ENCODE measurements around the gene CD276.

CD276 gene

GRCh38 chr15:73749971-73750370 is 65.8 kb downstream of the CD276 start:
- TF ChIP-seq ZFX (IDR thresholded peaks at IDR 0.05) (no peak), CTCF (conservative IDR thresholded peaks at IDR 0.05) (no peak)
- H3K27ac ChIP-seq, result no peak overlapping the region

- TF ChIP-seq CTCF (conservative IDR thresholded peaks at IDR 0.05) (no peak), ZFX (IDR thresholded peaks at IDR 0.05) (no peak)
- no peak overlapping the region for H3K27ac ChIP-seq
These were observed 66.3 kb downstream of the CD276 start for GRCh38 chr15:73750438-73750837.

- H3K27ac ChIP-seq, result no peak overlapping the region
- no peak for TF ChIP-seq CTCF (conservative IDR thresholded peaks at IDR 0.05)
- TF ChIP-seq ZFX (IDR thresholded peaks at IDR 0.05), result no peak
These were observed 66.8 kb downstream of the CD276 start for GRCh38 chr15:73750951-73751350.

GRCh38 chr15:73751511-73751898 is 67.3 kb downstream of the CD276 start:
- TF ChIP-seq ZFX (IDR thresholded peaks at IDR 0.05) (no peak), CTCF (conservative IDR thresholded peaks at IDR 0.05) (no peak)
- no peak overlapping the region for H3K27ac ChIP-seq

DNA sequence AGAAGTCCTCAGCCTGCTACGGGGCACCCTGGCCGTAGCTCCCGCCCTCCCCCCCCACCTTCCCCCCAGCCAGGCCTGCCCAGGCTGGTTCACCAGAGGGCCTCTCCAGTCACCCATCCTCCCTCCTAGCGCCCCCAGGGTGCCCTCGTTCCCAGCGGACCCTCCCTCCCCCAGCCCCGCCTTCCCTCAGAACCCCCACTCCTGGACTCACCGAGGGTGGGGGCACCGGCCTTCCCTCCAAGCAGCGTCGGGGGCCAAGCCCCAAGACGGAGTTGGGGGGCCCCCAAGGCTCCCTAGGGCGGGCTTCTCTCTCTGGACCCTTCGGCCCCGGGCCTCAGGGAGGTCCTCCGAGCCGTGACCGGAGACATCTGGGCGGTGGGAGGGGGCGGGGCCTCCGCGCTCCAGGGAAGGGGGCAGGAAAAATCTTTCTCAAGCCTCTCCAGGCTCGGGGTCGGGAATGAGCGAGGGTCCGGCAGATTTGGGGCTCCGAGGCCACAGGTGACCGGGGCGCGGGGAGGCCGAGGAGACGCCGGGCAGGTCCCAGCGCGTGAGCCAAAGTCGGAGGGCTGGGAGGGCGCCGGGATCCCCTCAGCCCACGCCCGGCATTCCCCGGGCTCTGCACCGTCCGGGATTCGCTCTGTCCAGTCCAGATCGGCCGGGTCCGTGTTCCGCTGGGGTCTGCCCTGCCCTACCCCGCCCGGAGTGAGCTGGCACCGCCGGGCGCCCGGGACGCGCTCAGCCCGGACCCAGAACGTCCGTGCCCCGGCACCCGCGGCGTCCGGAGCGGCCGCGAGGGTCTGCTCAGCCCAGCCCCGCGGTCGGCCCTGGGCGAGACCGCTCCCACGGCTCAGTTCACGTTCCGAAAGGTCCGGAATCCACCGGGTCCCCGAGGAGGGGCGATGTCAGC is 68.0 kb downstream of the CD276 start:
- TF ChIP-seq ZFX (IDR thresholded peaks at IDR 0.05) (no peak), CTCF (conservative IDR thresholded peaks at IDR 0.05) (no peak)
- no peak overlapping the region for H3K27ac ChIP-seq

- H3K27ac ChIP-seq, result no peak overlapping the region
- TF ChIP-seq CTCF (conservative IDR thresholded peaks at IDR 0.05) (no peak), ZFX (IDR thresholded peaks at IDR 0.05) (no peak)
These were observed 68.6 kb downstream of the CD276 start for GRCh38 chr15:73752806-73753193.

GRCh38 chr15:73753250-73754130 is 69.3 kb downstream of the CD276 start, which contains the start of gene INSYN1:
Gene INSYN1, minus strand, starts transcription at chr15:73753351. Its CDS starts 2,221 bp downstream, at chr15:73751130.
- no peak within 1 kb of the TSS for H3K27ac ChIP-seq
- TF ChIP-seq CTCF (conservative IDR thresholded peaks at IDR 0.05), result no peak
- TF ChIP-seq ZFX (IDR thresholded peaks at IDR 0.05), result no peak

All from C4-2B (cell line).